IPS DF 4.7 (cell line): ENCODE data around the gene SLC41A3.
"Not testable (repeated sequence)": the region's sequence is repeated elsewhere in the genome, so short reads cannot be mapped to it uniquely, and the experiment has no call there.

Experiments used
- DNase-seq: peaks from one replicate; pipeline ENCODE4 v3.0.0-alpha.2; 2013; ENCODE audit warnings: low spot score; ENCODE audit errors: extremely low read depth

Gene SLC41A3

DNA sequence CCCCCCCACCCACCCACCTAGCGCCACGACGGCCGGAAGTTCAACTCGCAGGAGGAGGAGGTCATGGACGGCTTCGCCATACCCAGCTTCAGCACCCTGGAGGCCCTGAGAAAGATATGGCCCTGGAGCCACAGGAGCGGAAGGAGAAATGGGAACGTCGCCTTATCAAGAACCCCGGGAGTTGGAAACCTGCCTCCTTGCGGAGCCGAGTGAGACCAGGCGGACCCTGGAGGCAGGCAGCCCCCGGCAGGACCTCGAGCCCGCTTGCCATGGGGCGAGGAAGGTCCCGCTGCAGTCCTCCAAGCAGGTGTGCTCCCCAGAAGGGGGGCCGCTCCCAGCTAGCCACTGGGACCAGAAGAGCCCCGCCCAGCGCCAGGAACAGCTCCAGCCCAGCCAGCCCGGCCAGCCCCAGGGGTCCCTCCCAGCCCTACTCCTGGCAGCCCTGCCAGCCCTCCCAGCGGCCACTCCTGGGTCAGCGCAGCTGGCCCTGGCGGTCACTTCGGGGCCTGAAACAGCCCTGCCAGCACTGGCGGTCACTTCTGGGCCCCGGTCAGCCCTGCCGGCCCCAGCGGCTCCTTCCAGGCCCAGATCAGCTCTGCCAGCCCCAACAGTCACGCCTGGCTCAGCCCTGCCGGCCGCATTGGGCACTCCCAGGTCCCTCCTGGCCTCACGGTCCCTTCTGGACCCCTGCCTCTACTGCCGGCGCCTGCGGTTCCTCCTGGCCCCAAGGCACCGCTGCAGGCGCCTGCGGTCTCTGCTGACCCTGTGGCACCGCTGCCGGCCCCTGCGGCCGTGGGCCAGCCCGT is 125.2 kb downstream of the SLC41A3 start:
- DNase-seq: no peak

DNA sequence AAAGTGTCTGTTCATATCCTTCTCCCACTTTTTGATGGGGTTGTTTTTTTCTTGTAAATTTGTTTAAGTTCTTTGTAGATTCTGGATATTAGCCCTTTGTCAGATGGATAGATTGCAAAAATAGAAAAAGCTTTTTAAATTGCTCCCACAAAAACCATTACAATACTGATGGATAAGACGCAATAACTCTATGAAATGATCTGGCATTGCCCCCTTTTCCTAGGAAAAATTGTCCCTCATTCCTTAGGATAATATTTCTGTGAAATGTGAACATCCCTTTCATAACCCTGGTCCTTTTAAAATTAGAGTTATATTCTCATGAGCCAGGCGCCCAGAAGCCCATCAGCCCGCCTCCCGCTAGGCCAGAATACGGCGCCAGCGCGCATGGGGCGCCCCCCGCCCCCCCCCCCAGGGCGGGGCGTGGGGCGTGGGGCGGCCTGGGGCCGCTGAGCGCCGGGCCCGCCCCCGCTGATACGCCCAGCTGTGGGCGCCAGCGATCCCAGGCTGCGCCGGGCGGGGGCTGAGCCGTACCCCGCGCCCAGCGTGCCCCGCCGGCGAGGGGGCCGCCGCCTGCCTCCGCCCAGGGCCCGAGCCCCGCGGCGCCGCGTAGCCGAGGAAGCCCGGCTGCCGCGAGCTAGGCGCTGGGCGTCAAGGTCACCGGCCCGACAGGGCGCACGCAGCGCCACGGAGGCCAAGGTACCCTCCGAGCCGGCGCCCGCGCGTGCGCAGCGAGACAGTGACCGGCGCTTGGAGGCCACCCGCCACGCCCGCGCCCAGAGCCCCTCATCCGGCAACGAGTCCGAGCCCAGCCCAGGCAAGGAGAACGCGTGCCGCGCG is 126.0 kb downstream of the SLC41A3 start:
- no peak for DNase-seq

DNA sequence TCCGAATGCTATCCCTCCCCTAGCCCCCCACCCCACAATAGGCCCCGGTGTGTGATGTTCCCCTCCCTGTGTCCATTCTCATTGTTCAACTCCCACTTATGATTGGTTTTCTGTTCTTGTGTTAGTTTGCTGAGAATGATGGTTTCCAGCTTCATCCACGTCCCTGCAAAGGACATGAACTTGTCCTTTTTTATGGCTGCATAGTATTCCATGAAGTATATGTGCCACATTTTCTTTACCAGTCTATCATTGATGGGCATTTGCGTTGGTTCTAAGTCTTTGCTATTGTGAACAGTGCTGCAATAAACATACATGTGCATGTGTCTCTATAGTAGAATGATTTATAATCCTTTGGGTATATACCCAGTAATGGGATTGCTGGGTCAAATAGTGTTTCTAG is 126.9 kb downstream of the SLC41A3 start:
- not testable (repeated sequence) for DNase-seq
